WTC11 (cell line): ENCODE measurements around the gene DNAJC15. TPM values are rescaled to one million over a fixed set of nuclear protein-coding genes. Genes with fewer than 3 reads are reported as not detected.

Source experiments
- ATAC-seq: fragments of 200-7000 bp; cut with Tn5 transposase; 2 replicates; pipeline ENCODE4 v1.10.0; 2021; ENCODE audit warnings: mild to moderate bottlenecking, moderate library complexity
- CTCF ChIA-PET: fragments of 300-600 bp; sonication (Branson Sonifier 250); formaldehyde crosslinking; loops from one replicate; lab custom pipeline; 2021; ENCODE audit warnings: antibody characterized with exemption; lab: Charles Lee
- POLR2A ChIA-PET: fragments of 350-600 bp; sonication (Branson Sonifier 250); formaldehyde crosslinking; loops from one replicate; lab custom pipeline; 2021; ENCODE audit warnings: antibody characterized with exemption; lab: Charles Lee
- DNase-seq: peaks from one replicate; pipeline ENCODE4 v3.0.0; 2021; ENCODE audit warnings: low spot score
- H3K27ac Mint-ChIP-seq: 2 replicates; pipeline ENCODE4 v1.8.0; 2021; ENCODE audit warnings: mixed read lengths
- H3K27me3 Mint-ChIP-seq: 2 replicates; pipeline ENCODE4 v1.8.0; 2021; ENCODE audit warnings: low read depth, mild to moderate bottlenecking, moderate library complexity, mixed read lengths
- H3K36me3 Mint-ChIP-seq: 2 replicates; pipeline ENCODE4 v1.8.0; 2021; ENCODE audit warnings: mixed read lengths
- H3K4me1 Mint-ChIP-seq: 2 replicates; pipeline ENCODE4 v1.8.0; 2022; ENCODE audit warnings: mixed read lengths
- H3K4me3 Mint-ChIP-seq: 2 replicates; pipeline ENCODE4 v1.8.0; 2021; ENCODE audit warnings: mild to moderate bottlenecking, moderate library complexity, mixed read lengths
- H3K9me3 Mint-ChIP-seq: 2 replicates; pipeline ENCODE4 v1.8.0; 2021; ENCODE audit warnings: mixed read lengths
- AFF4 ChIP-seq: sonication (generic); formaldehyde crosslinking; IDR thresholded peaks from 2 replicates; pipeline ENCODE4 v1.8.1; 2023; ENCODE audit warnings: mild to moderate bottlenecking, missing genetic modification reagents, borderline replicate concordance
- CREM ChIP-seq: sonication (generic); formaldehyde crosslinking; IDR thresholded peaks from 2 replicates; pipeline ENCODE4 v1.8.1; 2022; ENCODE audit warnings: mild to moderate bottlenecking, missing genetic modification reagents, moderate library complexity
- E2F1 ChIP-seq: sonication (generic); formaldehyde crosslinking; IDR thresholded peaks from 2 replicates; pipeline ENCODE4 v1.8.0; 2022; ENCODE audit warnings: mild to moderate bottlenecking, missing genetic modification reagents
- ESRRA ChIP-seq: sonication (generic); formaldehyde crosslinking; IDR thresholded peaks from 2 replicates; pipeline ENCODE4 v1.8.1; 2022; ENCODE audit warnings: mild to moderate bottlenecking, missing genetic modification reagents, borderline replicate concordance
- FOXJ3 ChIP-seq: sonication (generic); formaldehyde crosslinking; IDR thresholded peaks from 2 replicates; pipeline ENCODE4 v1.9.0; 2021; ENCODE audit warnings: missing genetic modification reagents, mild to moderate bottlenecking, borderline replicate concordance
- FOXP4 ChIP-seq: sonication (generic); formaldehyde crosslinking; IDR thresholded peaks from 2 replicates; pipeline ENCODE4 v1.8.0; 2022; ENCODE audit warnings: mild to moderate bottlenecking, missing genetic modification reagents
- GABPB1 ChIP-seq: sonication (generic); formaldehyde crosslinking; IDR thresholded peaks from 2 replicates; pipeline ENCODE4 v1.8.1; 2023; ENCODE audit warnings: mild to moderate bottlenecking, missing genetic modification reagents
- HMGA2 ChIP-seq: fragments of 250-450 bp; sonication (Bioruptor Pico); IDR thresholded peaks from 2 replicates; pipeline ENCODE4 v1.4.0; 2021; ENCODE audit warnings: mild to moderate bottlenecking, moderate library complexity
- MYBL2 ChIP-seq: sonication (generic); formaldehyde crosslinking; IDR thresholded peaks from 2 replicates; pipeline ENCODE4 v1.8.1; 2023; ENCODE audit warnings: mild to moderate bottlenecking, moderate library complexity, missing genetic modification reagents
- NFATC4 ChIP-seq: fragments of 250-450 bp; sonication (Bioruptor Pico); IDR thresholded peaks from 2 replicates; pipeline ENCODE4 v1.9.0; 2021; ENCODE audit warnings: mild to moderate bottlenecking
- NR3C1 ChIP-seq: sonication (generic); formaldehyde crosslinking; conservative IDR thresholded peaks from 2 replicates; pipeline ENCODE4 v1.8.1; 2023; ENCODE audit warnings: low read depth, mild to moderate bottlenecking, missing genetic modification reagents
- SMAD3 ChIP-seq: sonication (generic); formaldehyde crosslinking; IDR thresholded peaks from 2 replicates; pipeline ENCODE4 v1.8.0; 2022; ENCODE audit warnings: missing genetic modification reagents, mild to moderate bottlenecking, borderline replicate concordance
- TCF7 ChIP-seq: sonication (generic); formaldehyde crosslinking; IDR thresholded peaks from 2 replicates; pipeline ENCODE4 v1.8.0; 2022; ENCODE audit warnings: mild to moderate bottlenecking, low read depth, missing genetic modification reagents, moderate library complexity
- TEAD1 ChIP-seq: sonication (generic); formaldehyde crosslinking; IDR thresholded peaks from 2 replicates; pipeline ENCODE4 v1.8.0; 2022; ENCODE audit warnings: mild to moderate bottlenecking, missing genetic modification reagents
- TP53 ChIP-seq: sonication (generic); formaldehyde crosslinking; IDR thresholded peaks from 2 replicates; pipeline ENCODE4 v1.8.1; 2023; ENCODE audit warnings: mild to moderate bottlenecking, missing genetic modification reagents
- USF1 ChIP-seq: sonication (generic); formaldehyde crosslinking; IDR thresholded peaks from 2 replicates; pipeline ENCODE4 v1.8.0; 2022; ENCODE audit warnings: mild to moderate bottlenecking, missing genetic modification reagents
- ZBTB21 ChIP-seq: sonication (generic); formaldehyde crosslinking; IDR thresholded peaks from 2 replicates; pipeline ENCODE4 v1.8.1; 2023; ENCODE audit warnings: mild to moderate bottlenecking, missing genetic modification reagents, borderline replicate concordance
- ZNF281 ChIP-seq: sonication (generic); formaldehyde crosslinking; IDR thresholded peaks from 2 replicates; pipeline ENCODE4 v1.8.0; 2023; ENCODE audit warnings: mild to moderate bottlenecking, missing genetic modification reagents
- ZNF317 ChIP-seq: sonication (generic); formaldehyde crosslinking; IDR thresholded peaks from 2 replicates; pipeline ENCODE4 v1.8.1; 2023; ENCODE audit warnings: low read depth, mild to moderate bottlenecking, moderate library complexity, missing genetic modification reagents, borderline replicate concordance
- ZNF396 ChIP-seq: fragments of 250-450 bp; sonication (Bioruptor Pico); IDR thresholded peaks from 2 replicates; pipeline ENCODE4 v1.8.0; 2021; ENCODE audit warnings: mild to moderate bottlenecking, moderate library complexity, borderline replicate concordance
- ZNF416 ChIP-seq: fragments of 250-450 bp; sonication (Bioruptor Pico); IDR thresholded peaks from 2 replicates; pipeline ENCODE4 v1.9.0; 2021; ENCODE audit warnings: mild to moderate bottlenecking, inconsistent platforms
- total RNA-seq: library from RNA; stranded (reverse); gene quantifications from 3 replicates; pipeline ENCODE4 v1.2.3, GENCODE V29; 2021
- TF ChIP-seq, protein P1 (sequence below): fragments of 250-450 bp; sonication (Bioruptor Pico); IDR thresholded peaks from 2 replicates; pipeline ENCODE4 v1.9.0; 2021; ENCODE audit warnings: moderate library complexity, mild to moderate bottlenecking, inconsistent platforms, borderline replicate concordance

Gene DNAJC15
- total RNA-seq, 1 experiment from 2014 or later, result 12.2 TPM

DNA sequence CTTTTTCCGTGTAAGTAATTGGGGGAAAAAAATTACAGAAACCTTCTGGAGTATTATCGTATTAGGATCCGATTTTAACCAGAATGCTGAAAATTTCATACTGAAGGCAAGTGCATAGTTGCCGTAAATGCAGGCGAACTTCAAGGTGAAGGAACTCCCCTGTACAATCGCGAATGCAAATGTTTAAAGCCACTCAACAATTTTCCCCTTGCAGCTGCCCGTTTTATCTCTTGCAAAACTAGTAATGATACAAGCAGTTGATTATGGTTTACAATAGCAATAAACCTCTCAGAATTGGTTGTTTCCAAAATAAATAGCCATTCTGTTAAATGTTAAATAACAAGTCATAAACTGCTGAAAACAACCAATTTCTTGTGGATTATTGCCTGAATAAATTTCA, 105.7 kb downstream of the DNAJC15 start (continued):
- no peak for TF ChIP-seq ZNF281 (CRISPR knock-in tag)
- TF ChIP-seq SMAD3 (CRISPR knock-in tag), result no peak
- TF ChIP-seq USF1 (CRISPR knock-in tag), result no peak
- TF ChIP-seq ZBTB21 (CRISPR knock-in tag), result no peak
- no peak for TF ChIP-seq NR3C1 (CRISPR knock-in tag)
- no peak for TF ChIP-seq FOXP4 (CRISPR knock-in tag)
- TF ChIP-seq HMGA2 (CRISPR knock-in tag), result no peak
- no peak for TF ChIP-seq ZNF396

- ChIA-PET CTCF (interaction anchor here (1.0 kb wide), 2 partner anchors 14 to 160 kb away, joined by 3 to 4 read pairs; no protein-coding TSS in a partner anchor), POLR2A (no interaction called here)
- TF ChIP-seq ZBTB21 (CRISPR knock-in tag) (no peak), ZNF281 (CRISPR knock-in tag) (no peak), E2F1 (CRISPR knock-in tag) (no peak), ZNF416 (CRISPR knock-in tag) (no peak), CREM (CRISPR knock-in tag) (no peak), ESRRA (no peak), GABPB1 (CRISPR knock-in tag) (no peak), TCF7 (CRISPR knock-in tag) (no peak), TEAD1 (CRISPR knock-in tag) (no peak), MYBL2 (CRISPR knock-in tag) (no peak), ZNF317 (CRISPR knock-in tag) (no peak), AFF4 (no peak), NFATC4 (no peak), TP53 (no peak), FOXJ3 (CRISPR knock-in tag) (no peak), ZNF396 (no peak)
- TF ChIP-seq, protein P1, sequence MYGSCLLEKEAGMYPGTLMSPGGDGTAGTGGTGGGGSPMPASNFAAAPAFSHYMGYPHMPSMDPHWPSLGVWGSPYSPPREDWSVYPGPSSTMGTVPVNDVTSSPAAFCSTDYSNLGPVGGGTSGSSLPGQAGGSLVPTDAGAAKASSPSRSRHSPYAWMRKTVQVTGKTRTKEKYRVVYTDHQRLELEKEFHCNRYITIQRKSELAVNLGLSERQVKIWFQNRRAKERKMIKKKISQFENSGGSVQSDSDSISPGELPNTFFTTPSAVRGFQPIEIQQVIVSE (CRISPR knock-in tag), result no peak
- no peaks in the 10 kb centered on the region for H3K9me3 Mint-ChIP-seq
- no peaks in the 10 kb centered on the region for H3K27me3 Mint-ChIP-seq
- no peak overlapping the region for H3K4me3 Mint-ChIP-seq
- no peaks in the 10 kb centered on the region for H3K36me3 Mint-ChIP-seq
- ATAC-seq (no peak), DNase-seq (no peak)
- H3K4me1 Mint-ChIP-seq, result peaks cover 63% of the 10 kb centered on the region
- no peak overlapping the region for H3K27ac Mint-ChIP-seq
These were observed 106.2 kb downstream of the DNAJC15 start for GRCh38 chr13:43129511-43130110.
